ENCODE data around the gene DLG5.

Gene DLG5

DNA sequence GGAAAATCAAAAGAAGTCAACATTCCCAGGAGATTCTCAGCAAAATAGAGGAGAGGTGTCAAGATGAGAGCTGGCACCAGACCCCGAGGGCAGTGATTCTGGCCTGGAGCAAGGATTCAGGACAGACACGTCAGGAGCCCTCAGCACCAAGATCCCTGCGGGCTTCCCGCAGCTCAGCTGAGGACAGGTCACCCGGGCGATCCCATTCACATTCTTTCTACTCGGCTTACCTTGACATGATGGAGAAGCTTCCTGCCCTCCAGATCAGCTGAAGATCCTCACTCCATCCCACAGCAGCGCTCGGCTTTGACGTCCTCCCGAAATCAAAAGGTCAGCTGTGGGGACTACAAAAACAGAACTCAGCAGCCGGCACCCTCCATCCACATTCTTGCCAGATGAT, 139.1 kb downstream of the DLG5 start:
- Histone ChIP-seq H3K9ac (ENCODE audit: low read depth, low read length, poor library complexity, severe bottlenecking) (no peak overlapping the region), H3K9me2 (replicated peaks; ENCODE audit: low read depth, low read length) (no peaks in the 10 kb centered on the region), H3K27me3 (ENCODE audit: insufficient read depth, low read length, poor library complexity, severe bottlenecking) (no peaks in the 10 kb centered on the region), H3K79me2 (ENCODE audit: insufficient read depth, low read length) (no peaks in the 10 kb centered on the region), H3K4me3 (ENCODE audit: low read length, poor library complexity, severe bottlenecking) (no peak overlapping the region), H3K4me1 (ENCODE audit: insufficient read depth, low read length, poor library complexity, severe bottlenecking) (no peaks in the 10 kb centered on the region), H4K20me1 (ENCODE audit: insufficient read depth, low read length, poor library complexity, severe bottlenecking) (no peaks in the 10 kb centered on the region), H3F3A (ENCODE audit: low read depth) (no peaks in the 10 kb centered on the region), H3K4me2 (ENCODE audit: low read depth, low read length, poor library complexity, severe bottlenecking) (no peak overlapping the region), H3K36me3 (ENCODE audit: insufficient read depth, low read length) (peaks cover 13% of the 10 kb centered on the region; the same call in 1 of the 2 replicates), H2AFZ (ENCODE audit: low read length) (no peak overlapping the region), H3K9me3 (ENCODE audit: insufficient read depth, low read depth, low read length) (no peaks in the 10 kb centered on the region)
- TF ChIP-seq, protein P1, sequence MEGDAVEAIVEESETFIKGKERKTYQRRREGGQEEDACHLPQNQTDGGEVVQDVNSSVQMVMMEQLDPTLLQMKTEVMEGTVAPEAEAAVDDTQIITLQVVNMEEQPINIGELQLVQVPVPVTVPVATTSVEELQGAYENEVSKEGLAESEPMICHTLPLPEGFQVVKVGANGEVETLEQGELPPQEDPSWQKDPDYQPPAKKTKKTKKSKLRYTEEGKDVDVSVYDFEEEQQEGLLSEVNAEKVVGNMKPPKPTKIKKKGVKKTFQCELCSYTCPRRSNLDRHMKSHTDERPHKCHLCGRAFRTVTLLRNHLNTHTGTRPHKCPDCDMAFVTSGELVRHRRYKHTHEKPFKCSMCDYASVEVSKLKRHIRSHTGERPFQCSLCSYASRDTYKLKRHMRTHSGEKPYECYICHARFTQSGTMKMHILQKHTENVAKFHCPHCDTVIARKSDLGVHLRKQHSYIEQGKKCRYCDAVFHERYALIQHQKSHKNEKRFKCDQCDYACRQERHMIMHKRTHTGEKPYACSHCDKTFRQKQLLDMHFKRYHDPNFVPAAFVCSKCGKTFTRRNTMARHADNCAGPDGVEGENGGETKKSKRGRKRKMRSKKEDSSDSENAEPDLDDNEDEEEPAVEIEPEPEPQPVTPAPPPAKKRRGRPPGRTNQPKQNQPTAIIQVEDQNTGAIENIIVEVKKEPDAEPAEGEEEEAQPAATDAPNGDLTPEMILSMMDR (conservative IDR thresholded peaks at IDR 0.05; ENCODE audit: low read length) = no peak
- TF ChIP-seq EZH2phosphoT487 (IDR thresholded peaks at IDR 0.05; ENCODE audit: borderline replicate concordance) = no peak

DNA sequence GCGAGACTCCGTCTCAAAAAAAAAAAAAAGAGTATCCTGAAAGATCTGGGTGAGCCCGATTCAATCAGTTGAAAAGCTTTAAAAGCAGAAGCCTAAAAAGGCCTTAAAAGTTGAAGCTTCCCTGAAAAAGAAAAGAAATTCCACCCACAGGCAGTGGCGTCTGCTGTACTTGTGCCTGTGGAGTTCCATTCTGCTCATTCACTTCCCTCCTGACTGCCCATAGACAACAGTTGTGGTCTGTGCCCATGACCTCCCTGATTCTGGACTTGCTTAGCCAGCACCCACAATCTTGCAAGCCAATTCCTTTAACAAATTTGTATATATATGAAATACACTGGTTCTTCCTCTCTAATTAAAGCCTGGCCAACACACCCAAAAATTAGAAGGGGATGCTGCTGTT, 141.7 kb downstream of the DLG5 start:
- no peak overlapping the region for H3K4me3 ChIP-seq (ENCODE audit: low read length, poor library complexity, severe bottlenecking)
- H3K27me3 ChIP-seq (ENCODE audit: insufficient read depth, low read length, poor library complexity, severe bottlenecking) = no peaks in the 10 kb centered on the region
- H3K4me1 ChIP-seq (ENCODE audit: insufficient read depth, low read length, poor library complexity, severe bottlenecking) = no peaks in the 10 kb centered on the region
- no peak overlapping the region for H3K9ac ChIP-seq (ENCODE audit: low read depth, low read length, poor library complexity, severe bottlenecking)
- no peaks in the 10 kb centered on the region for H3K9me2 ChIP-seq (replicated peaks; ENCODE audit: low read depth, low read length)
- H3K36me3 ChIP-seq (ENCODE audit: insufficient read depth, low read length) = no peaks in the 10 kb centered on the region; the same call in 1 of the 2 replicates
- no peaks in the 10 kb centered on the region for H3F3A ChIP-seq (ENCODE audit: low read depth)
- no peaks in the 10 kb centered on the region for H3K79me2 ChIP-seq (ENCODE audit: insufficient read depth, low read length)
- TF ChIP-seq, protein P1 (conservative IDR thresholded peaks at IDR 0.05; ENCODE audit: low read length) = no peak
- no peak for TF ChIP-seq EZH2phosphoT487 (IDR thresholded peaks at IDR 0.05; ENCODE audit: borderline replicate concordance)
- H4K20me1 ChIP-seq (ENCODE audit: insufficient read depth, low read length, poor library complexity, severe bottlenecking) = no peaks in the 10 kb centered on the region
- no peak overlapping the region for H2AFZ ChIP-seq (ENCODE audit: low read length)
- no peaks in the 10 kb centered on the region for H3K9me3 ChIP-seq (ENCODE audit: insufficient read depth, low read depth, low read length)
- no peak overlapping the region for H3K4me2 ChIP-seq (ENCODE audit: low read depth, low read length, poor library complexity, severe bottlenecking)

DNA sequence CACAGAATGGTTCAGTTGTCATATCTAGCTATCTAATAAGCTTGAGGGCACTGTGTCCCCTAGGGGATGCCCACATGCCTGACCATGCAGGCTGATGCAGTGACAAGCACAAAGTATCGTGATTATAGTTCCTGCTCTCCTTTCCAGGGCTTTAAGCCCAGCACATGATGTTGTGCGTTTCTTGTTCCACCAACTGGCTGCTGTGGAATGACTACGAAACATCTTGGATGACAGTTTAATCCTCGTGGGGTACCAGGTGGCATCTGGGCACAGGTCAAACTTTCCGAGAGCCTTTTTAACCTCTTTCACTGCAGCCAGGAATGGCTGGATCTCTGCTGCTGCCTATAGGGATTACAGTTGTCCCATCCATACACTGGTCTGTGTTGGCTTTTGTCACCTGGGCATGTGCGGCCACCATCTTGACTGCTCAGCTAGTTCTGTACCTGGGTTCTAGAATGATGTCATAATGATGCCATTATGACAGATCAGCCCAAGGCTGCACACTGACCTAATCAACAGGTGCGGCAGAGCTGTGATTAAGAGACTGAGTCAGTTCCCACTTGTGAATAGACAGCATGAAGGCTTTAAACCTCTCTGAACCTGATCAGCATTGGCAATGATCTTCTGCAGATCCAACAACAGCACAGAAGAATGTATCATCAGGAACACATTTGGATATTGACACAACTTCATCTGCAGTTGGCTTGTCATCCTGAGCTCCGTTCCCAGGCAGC, 144.1 kb downstream of the DLG5 start:
- Histone ChIP-seq H2AFZ (ENCODE audit: low read length) (no peak overlapping the region), H3K4me1 (ENCODE audit: insufficient read depth, low read length, poor library complexity, severe bottlenecking) (no peaks in the 10 kb centered on the region), H3K4me2 (ENCODE audit: low read depth, low read length, poor library complexity, severe bottlenecking) (no peak overlapping the region), H3K9me3 (ENCODE audit: insufficient read depth, low read depth, low read length) (peaks cover under 1% of the 10 kb centered on the region; the same call in 1 of the 2 replicates), H3K9me2 (replicated peaks; ENCODE audit: low read depth, low read length) (no peaks in the 10 kb centered on the region), H3K4me3 (ENCODE audit: low read length, poor library complexity, severe bottlenecking) (no peak overlapping the region), H3K36me3 (ENCODE audit: insufficient read depth, low read length) (no peaks in the 10 kb centered on the region; the same call in 1 of the 2 replicates), H3F3A (ENCODE audit: low read depth) (no peaks in the 10 kb centered on the region), H4K20me1 (ENCODE audit: insufficient read depth, low read length, poor library complexity, severe bottlenecking) (no peaks in the 10 kb centered on the region), H3K79me2 (ENCODE audit: insufficient read depth, low read length) (no peaks in the 10 kb centered on the region), H3K9ac (ENCODE audit: low read depth, low read length, poor library complexity, severe bottlenecking) (no peak overlapping the region), H3K27me3 (ENCODE audit: insufficient read depth, low read length, poor library complexity, severe bottlenecking) (no peaks in the 10 kb centered on the region)
- TF ChIP-seq, protein P1 (conservative IDR thresholded peaks at IDR 0.05; ENCODE audit: low read length) = no peak
- TF ChIP-seq EZH2phosphoT487 (IDR thresholded peaks at IDR 0.05; ENCODE audit: borderline replicate concordance) = no peak

All from Loucy (cell line).